ENCODE results near the gene ZNF385C.
"Not testable (repeated sequence)": the region's sequence is repeated elsewhere in the genome, so short reads cannot be mapped to it uniquely, and the experiment has no call there.

The ZNF385C gene, protein sequence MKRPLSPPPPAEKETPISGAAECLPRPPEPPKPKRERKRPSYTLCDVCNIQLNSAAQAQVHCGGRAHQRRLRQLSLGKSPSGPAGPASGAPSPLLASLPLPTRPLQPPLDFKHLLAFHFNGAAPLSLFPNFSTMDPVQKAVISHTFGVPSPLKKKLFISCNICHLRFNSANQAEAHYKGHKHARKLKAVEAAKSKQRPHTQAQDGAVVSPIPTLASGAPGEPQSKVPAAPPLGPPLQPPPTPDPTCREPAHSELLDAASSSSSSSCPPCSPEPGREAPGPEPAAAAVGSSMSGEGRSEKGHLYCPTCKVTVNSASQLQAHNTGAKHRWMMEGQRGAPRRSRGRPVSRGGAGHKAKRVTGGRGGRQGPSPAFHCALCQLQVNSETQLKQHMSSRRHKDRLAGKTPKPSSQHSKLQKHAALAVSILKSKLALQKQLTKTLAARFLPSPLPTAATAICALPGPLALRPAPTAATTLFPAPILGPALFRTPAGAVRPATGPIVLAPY

DNA sequence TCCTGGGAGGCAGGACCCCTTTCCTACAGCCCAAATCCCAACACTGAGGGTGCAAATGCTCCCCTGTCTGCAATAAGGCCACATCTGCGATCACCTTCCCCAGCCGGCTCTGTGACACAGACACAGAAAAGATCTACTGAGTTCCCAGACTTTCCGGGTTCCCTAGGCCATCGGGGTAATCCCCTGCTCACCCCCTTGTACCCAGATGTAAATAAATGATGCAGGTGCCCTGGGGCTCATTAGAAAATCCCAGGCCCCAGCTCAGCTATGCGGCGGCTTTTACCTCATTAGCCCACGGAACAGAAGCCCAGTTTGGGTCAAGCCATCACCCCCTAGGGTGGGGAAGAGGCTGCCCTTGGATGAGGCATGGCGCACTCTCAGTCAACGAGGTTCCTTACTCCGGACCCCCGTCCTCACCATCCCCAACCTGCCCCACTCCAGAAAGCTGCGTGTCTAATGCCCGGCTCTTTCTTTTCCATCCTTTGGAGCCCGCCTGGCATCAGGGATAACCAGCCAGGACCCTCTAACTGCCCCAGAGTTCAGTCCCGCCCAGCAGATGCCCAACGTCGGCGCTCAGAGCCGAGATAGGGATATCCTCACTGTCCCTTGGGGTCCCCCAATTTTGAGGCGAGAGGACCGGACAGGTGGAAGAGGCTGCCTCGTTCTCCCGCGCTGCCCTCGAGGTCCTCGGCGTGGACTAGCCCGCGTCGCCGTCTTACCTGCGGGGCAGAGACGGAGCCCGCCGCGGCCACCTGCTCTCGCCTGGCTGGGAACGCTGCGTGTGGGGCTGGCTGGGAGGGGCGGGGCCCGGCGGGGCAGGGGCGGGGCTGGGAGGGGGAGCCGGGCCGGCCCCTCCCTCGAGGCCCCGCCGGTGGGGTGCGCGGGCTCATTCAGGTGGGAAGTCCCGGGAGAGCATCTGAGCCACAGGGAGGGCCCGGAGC lies at the start of gene ZNF385C:
Gene ZNF385C, minus strand, starts transcription at position 783 of the 941 bp plus-strand sequence. CDS start 35,417 bp downstream, outside the sequence.
- peak; percentile 72 for DNase-seq

DNA sequence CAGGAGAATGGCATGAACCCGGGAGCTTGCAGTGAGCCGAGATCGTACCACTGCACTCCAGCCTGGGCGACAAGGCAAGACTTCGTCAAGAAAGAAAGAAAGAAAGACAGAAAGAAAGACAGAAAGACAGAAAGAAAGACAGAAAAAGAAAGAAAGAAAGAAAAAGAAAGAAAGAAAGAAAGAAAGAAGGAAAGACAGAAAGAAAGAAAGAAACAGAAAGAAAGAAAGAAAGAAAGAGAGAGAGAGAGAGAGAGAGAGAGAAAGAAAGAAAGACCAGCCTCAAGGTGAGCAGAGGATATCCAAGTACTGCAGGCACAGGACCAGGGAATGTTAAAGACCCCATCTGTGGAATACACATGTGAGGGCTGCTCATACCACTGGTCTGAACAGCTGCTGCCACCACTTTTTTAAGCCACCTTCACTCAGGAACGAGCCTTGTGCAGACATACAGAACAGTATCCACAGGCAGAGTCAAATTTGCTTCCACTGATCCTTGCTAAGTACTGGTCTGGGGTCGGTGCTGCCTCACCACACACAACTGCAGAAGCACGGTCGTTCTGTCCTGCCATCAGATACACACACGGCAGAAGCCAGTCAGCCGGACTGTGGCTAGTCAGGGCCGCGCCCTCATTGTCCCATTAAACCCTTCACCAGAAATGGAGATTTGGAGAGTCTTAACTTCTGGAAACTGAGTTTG lies 48.8 kb upstream of the ZNF385C start:
- no peak for DNase-seq

DNA sequence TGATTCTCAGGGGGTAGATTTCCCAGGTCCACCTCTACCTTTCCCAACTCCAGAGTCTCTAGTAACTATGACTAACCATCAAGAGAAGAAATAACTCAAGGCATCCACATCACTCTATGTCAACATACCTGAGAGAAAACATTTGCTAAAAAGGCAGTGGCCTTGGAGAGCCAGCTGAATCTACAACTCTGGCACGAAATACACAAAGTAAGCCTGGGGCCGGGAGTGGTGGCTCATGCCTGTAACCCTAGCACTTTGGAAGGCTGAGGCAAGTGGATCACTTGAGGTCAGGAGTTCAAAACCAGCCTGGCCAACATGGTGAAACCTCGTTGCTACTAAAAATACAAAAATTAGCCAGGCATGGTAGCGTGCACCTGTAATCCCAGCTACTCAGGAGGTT lies 44.9 kb upstream of the ZNF385C start:
- DNase-seq, result not testable (repeated sequence)

DNA sequence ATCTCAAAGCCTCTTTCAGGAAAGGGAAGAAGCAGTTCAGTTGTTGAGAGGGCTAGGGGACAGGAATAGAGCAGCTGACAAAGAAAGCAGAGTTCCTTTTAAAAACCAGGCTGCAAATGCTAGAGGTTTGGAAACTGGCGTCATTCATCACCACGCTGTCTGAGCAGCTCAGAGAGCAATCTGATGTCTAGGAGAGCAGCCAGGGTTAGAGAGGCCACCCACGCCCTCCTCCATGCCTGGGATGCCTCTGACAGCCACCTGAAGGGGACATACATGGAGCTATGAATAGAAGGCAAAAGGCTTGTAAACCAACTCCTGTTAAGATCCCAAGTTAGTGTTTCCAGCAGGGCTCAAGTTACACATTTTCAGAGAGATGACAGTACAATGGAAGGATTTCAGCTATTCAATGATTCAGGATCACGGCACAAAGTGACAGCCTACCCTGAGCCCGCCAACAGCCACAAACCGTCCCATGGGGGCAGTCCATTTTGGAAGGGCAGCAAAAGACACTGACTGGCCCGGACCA lies 44.2 kb upstream of the ZNF385C start:
- no peak for DNase-seq

DNA sequence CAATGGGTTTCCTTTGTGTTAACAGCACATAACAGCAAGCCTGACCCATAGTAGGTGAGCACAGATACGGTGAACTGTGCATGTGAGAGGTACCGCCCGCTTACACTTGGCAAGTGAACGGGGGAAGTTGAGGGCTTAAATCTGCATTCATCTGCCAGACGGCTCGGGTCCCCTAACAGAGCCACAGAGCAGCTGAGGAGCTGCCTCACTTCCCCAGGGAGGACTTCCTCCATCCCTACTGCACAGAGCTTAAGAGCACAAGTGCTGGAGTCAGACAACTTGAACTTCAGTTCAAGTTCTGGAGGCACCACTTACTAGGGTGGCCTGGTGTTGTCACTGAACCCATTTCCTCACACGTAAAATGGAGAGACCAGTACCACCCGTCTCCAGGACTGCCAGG lies 43.1 kb upstream of the ZNF385C start:
- DNase-seq, result no peak

DNA sequence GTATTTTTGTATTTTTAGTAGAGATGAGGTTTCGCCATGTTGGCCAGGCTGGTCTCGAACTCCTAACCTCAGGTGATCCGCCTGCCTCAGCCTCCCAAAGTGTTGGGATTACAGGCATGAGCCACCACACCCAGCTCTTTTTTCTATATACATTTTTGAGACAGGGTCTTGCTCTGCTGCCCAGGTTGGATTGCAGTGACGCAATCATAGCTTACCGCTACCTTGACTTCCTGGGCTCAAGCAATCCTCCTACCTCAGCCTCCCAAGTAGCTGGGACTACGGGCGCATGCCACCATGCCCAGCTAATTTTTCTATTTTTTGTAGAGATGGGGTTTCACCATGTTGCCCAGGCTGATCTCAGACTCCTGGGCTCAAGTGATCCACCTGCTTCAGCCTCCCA lies 42.4 kb upstream of the ZNF385C start:
- DNase-seq, result not testable (repeated sequence)

DNA sequence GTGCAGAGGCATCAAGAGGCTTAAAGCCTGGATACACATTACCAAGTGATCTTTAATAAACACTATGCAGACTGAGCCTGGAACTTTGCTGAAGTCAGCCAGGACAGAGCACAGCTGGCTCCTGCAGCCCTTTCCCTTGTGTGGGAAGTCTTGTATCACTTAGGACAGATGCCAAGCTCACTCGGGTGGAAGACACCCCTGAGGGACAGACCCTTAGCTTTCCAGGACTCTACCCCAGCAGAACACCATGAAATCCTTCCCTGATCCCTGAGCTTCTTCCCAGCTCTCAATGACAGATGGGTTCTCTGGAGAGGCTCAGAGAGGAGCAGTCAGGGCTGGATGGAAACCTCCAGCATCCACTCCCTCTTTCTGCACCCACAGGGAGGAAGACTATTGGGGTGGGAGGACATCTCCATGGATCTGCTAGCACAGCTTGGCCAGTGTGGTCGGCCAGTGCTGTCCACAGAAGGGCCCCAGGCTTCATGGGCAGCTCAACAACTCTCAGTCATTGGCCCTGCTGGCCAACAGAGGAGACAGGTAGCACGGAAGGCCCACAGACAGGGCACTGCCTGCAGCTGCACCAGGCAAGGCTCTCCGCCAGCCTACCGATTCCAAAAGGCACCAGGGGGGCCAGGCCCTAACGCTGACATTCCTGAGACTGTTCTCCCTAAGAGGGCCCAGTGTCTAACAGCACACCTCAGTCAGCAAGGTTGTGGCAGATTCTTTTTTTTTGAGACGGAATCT lies 40.6 kb upstream of the ZNF385C start:
- no peak for DNase-seq

DNA sequence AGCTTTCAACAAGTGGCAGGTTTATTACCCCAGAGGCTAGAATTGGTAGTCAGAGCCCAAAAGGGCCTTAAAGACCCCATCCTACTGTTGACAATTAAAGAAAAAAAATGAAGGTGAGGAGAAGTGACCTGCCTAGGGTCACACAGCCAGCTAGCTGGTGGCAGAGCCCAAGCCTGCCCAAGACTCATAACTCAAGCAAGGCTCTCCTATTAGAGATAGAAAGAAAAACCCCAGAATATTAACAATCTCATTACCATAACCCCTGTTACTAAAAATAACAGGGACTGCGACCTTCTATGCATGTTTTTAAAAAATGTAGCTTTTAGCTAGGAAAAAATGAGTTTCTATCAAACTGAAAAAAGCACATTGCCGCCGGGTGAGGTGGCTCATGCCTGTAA lies 38.4 kb upstream of the ZNF385C start:
- no peak for DNase-seq

DNA sequence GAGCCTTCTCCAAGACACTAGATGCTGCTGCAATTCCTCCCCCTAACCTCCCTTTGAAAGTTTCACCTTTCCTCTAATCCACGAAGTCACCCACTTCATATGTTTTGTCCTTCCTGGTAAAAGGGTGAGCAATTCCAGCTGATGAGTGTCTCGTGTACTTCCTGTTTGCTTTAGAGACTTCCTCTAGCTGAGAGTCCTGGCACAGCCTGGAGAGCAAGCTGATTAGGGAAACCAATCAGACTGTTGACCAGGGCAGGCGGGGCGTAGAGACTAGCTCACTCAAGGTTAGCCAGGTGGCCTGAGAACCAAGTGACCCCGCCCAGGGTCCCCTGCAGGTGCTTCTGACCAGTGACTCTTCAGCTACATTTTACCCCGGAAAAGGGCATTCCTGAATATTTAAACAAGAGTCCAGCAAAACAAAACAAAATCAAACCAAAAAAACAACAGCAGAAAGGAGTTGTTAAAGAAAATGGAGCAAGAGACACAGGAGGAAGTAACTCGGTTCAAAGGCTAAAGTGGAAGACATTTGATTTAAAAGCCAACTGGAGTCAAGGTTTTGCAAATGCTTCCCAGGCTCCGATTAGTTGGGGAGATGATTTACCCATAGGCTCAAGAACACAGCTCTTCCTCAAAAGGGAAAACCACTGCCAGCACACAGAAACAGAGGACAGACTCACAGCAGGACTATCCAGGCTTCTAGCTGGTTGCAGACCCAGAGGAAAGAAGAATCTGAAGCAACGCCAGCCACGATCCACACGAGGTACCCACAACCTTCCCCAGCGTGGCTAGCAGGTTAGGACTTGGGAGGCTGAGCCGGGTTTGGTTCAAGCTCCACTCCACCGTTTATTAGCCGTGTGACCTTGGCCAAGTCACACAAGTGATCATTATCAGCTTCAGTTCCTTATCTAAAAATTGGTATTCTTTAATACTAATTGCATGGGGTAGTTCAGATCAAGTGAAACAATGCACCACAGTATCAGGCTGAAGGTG lies 37.7 kb upstream of the ZNF385C start:
- peak; percentile 45 for DNase-seq

DNA sequence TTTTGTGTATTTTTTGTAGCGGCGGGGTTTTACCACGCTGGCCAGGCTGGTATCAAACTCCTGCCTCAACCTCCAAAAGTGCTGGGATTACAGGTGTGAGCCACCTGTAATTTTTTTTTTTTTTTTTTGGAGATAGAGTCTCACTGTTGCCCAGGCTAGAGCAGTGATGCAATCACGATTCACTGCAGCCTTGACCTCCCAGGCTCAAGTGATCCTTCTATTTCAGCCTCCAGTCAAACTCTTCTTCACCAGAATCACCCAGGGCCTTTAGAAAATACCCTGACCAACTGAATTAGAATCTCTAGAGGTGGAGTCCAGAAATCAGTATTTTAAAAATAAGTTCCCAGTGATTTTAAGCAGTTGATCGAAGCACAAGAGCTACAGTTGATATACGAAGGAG lies 36.9 kb upstream of the ZNF385C start:
- no peak for DNase-seq

DNA sequence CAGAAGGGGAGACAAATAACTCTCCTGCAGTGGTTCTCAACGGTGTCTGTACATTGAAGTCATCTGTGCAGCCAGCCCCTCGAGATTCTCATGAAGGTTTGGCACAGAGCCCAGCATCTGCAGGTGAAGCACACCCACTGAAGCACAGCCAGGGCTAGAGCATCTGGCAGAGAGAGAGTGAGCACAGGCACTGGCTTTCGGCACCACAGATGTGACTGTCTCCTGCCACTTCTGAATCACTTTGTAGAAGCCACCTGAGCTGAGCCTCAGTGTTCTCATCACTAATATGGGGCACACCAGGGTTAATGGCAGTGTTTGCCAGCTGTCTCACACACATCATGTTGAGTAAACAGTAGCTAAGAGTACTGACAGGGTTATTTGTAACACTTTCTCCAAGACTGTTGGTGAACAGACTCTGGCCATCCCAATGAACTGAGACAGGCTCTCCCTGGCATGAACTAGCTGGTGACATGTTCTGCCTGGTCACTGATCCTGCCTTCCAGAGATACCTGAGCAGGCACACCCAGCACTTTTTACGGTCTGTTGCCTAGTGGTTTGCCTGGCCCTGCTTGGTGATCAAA lies 35.3 kb upstream of the ZNF385C start:
- peak; percentile 75 for DNase-seq

DNA sequence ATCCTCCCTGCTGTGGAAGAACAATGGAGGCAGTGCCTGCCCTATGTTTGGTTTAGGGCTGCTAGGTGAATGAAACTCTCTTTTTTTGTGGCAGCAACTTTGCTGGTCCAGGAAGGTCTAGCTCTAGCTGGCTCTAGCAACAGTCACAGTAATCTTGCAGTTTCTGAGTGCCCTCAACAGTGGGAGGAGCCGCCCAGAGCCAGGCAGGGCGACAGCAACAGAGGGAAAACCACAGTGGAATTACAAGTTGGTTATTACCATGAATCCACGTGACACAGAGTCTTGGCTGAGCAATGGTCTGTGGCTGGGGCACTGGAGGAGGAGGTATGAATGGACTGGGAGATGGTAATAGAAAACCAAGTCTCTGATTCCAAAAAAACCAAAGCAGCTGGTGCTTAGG lies 34.7 kb upstream of the ZNF385C start:
- peak; percentile 37 for DNase-seq

DNA sequence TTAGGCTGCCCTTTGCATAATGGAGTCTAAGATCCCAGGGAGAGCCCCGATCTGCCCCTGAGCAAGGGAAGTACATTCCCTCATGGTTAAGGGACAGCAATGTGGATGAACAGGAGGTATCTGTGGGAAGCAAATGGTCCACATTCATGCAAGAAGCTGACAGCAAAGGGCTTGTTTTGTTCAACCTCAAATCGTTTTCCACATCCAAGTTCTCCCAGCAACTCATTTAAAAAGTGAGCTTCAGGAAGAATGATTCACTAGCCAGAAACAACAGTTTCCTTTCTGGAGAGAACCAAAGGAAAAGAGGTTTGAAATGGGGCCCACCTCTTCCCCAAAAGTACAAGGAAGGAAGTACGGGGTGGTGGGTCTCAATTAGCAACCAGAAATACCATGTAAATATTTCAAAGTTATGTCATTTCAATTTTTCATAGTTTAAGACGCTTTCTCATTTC lies 33.7 kb upstream of the ZNF385C start:
- no peak for DNase-seq

DNA sequence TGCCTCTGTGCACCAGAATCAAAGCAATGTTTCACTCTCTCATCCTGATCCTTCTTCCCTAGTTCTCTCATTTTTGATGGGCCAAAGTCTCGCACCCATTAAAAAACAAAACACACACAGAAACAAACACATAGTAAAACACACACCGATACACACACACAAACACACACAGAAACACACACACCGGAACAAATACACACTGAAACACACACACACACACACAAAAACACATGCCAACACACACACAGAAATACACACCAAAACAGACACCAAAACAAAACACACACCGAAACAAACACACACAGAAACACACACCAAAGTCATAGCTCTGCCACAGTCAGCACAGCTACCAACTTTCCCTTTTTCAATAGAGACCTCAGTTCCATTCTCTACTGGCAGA lies 33.0 kb upstream of the ZNF385C start:
- DNase-seq, result no peak

DNA sequence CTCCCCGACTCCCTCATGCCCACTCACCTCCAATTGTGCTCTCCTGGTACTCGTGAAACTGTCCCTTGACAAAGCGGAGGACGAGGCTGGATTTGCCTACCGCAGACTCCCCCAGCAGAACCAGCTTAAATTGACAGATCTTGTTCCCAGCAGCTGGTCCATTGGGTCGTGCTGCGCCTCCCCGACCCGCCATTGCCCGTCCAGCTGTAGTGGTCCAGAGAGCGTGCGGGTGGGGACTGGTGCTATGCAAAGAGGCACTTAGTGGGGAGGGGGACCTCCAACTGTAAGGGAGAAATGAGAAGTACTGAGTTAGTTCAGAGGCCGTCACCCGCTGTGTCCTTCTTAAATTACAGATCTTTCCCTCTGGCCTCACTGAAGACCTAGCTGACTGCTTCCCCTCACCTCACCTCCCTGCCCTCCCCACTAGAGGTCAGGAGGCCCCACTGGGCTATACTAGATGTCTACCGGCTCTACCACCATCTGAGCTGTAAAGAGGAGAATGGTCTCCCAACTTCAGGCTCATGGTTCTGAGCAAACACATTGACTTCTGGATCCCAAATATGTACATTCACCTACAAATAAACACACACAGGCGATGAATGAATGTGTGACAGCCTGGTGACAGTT lies 32.1 kb upstream of the ZNF385C start:
- DNase-seq, result no peak

DNA sequence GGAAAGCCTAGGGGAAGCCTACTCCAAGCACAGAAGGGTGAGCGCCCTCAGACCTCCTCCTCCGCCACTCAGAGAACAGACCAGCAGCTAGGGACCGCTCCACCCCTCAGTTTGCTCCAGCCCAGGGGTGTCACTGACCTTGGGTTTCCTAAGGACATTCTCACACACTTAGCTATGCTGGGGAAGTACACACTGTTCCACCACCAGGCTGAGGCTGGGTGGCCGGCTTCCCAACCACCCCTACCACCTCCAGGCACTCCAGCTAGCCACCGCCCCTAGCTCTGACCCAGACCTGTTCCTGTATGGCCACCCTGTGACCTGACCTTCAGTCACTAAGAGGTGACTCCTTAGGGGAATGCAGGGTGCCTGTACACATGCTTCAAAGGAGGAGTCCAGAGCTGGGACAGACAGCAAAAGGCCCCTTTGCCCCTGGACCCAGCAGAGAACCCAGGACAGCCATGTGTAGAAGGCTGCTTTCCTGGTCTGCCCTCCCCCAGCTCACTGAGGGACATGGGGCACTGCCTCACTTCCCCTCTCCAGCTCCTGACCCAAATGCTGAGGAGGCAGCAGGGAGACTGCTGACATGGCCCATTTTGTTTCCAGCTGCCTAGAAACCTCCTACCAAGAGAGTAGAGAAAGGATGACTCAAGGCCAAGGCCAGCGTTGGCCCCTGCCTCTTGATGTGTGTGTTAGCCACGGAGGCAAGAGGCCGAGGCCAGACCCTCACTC lies 31.0 kb upstream of the ZNF385C start:
- no peak for DNase-seq

DNA sequence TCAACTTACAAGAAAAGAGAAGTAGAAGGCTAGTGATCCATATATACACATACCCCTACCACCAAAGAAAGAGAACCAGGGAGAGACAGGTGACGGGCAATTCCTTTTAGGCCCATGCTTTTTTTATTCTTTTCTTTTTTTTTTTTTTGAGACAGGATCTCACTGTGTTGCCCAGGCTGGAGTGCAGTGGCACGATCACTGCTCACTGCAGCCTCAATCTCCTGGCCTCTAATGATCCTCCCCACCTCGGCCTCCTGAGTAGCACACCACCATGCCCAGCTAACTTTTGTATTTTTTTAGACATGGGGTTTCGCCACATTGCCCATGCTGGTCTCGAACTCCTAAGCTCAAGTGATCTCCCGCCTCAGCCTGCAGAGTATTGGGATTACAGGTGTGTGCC lies 29.1 kb upstream of the ZNF385C start:
- no peak for DNase-seq

DNA sequence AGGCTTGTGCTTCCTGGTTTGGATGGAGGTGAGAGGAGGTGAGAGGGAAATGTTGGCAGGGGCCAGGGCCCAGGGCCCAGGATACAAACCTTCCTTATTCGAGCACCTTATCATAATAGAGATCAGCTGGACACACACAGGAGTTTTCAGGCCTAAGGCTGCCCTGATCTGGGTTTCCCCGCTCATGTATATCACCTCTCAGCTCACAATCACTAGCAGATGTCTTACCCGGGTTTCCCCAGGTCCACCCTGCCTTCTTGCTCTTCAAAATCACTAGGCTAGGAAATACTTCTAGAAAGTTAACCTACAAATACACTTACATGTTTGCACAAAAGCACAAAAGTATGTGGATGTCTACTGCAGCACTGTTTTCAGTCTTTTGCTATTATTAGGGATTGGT lies 28.6 kb upstream of the ZNF385C start:
- DNase-seq, result no peak

DNA sequence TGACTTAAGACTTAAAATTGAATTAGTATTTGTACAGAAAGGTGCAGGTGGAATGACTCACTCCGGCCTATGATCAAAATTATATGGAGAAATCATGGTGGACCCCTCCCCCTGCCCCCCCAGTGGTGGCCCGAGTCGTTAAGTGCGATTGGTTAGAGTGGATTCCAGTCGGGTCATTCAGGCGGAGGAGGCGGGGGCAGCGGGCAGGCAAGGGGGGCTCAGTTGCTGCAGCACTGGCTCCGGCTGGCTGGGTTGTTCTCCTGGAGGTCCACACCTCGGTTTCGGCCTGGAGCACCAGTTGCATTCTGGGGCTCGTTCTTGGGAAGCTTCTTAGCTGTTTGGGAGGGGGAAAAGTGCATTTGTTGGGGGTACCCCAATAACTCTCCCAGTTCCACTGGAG lies 27.3 kb upstream of the ZNF385C start:
- no peak for DNase-seq

All from CD4-positive, alpha-beta T cell treated with Interleukin-6 for 4 hours (primary cell).